CD4-positive, alpha-beta T cell treated with Interleukin-15 for 4 hours (primary cell): Measurements from ENCODE around the gene EPDR1.

ENCODE experiments used
- DNase-seq: peaks from one replicate; pipeline ENCODE4 v3.0.0-alpha.2; 2020; ENCODE audit warnings: low spot score

EPDR1 gene

DNA sequence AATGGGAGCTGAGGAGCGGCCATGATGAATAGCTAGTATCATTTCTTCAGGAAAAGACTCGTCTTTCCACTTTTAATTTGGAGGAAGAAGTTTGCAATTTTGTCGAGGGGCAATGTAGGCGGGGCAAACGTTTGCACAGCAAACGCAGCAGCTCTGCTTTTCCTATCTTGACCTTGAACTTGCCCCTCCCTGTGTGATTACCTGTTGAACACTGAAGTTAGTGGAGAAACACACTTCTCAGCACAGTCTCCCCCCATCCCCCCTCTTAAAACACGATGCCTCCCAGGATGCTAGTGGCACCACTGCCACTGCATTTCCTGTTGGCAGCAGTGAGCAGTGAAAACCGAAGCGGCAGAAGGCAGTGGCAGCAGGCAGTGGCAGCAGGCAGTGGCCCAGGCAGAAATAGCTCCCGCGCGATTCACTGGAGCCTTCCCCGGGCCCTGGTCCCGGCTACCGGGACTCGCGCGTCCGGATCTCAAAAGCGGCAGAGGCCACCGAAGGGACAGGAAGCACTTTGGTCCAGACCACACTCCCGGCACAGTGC is at the start of gene EPDR1:
TSS of gene EPDR1 (plus strand) at position 336 of the 544 bp plus-strand sequence. CDS start 300 bp downstream, outside the sequence.
- DNase-seq = peak; percentile 5

GRCh38 chr7:37882086-37882485 is 38.4 kb upstream of the EPDR1 start:
- DNase-seq = no peak

GRCh38 chr7:37893359-37893758 is 27.1 kb upstream of the EPDR1 start:
- DNase-seq = no peak

DNA sequence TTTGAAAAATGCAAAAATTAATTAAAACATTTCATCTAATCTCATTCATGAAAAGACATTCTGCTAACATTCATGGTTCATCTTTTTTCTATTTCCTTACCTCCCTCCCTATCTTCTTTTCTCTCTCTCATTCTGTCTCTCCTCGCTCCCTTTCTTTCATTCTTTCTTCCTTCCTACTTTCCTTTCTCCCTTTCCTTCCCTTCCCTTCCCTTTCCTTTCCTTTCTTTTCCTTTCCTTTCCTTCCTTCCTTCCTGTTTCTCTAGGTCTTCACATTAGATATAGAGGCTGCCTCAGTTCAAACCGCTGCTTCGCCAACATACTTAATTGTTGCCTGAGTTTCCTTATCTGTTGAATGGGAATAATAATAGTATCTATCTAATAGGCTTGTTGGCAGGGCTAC is 25.8 kb upstream of the EPDR1 start:
- DNase-seq = no peak

DNA sequence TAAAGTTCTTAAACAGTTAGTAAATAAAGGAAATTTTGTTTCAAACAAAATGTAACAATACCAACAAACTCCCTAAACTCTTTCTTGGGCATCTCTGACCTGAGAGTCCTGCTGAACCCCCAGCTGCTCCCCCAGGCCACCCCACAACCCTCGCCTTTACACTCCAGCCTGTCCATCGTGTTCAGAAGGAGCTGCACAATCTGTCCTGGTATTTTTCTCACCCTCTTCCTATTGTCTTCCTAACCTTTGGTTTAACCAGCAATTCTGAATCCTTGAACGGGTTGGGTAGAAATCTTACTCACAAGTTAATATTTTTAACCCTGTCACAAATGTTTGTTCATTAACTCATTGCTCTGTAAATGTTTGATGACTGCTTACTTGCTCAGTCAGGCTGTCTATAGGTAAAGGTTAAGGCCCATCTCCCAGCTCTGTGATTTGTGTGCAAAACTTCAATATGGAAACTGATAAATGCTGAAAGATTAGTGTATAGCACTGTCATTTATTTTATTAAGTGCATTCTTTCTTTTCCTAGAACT is 20.7 kb upstream of the EPDR1 start:
- no peak for DNase-seq

- DNase-seq = no peak
These were observed 19.1 kb upstream of the EPDR1 start for GRCh38 chr7:37901236-37901827.

GRCh38 chr7:37901890-37902524 is 18.4 kb upstream of the EPDR1 start:
- DNase-seq = no peak

DNA sequence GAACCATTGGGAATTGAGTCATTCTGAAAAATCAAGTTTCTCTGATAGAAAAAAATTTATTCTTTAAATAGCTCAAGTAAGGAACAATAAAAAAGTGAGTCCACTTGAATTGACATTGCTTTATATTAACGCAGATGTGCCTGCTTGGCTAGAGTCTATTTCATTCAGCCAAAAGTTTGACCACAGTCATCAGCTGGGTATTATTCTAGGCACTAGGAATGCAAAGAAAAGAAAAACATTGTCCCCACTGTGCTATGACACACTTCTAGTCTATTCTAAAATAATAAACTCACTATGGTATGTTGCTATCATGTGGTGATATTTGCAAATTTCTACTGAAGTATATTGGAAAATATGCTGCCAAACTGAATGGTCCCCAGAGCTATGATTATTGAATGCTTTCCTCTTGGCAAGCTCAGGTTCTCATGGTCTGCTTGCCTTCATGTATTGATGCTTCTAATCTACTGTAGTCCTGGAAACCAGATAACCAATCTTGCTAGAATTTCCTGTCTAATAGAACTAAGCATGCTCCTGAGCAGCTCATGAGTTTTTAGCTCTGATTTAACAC is 12.1 kb upstream of the EPDR1 start:
- no peak for DNase-seq

DNA sequence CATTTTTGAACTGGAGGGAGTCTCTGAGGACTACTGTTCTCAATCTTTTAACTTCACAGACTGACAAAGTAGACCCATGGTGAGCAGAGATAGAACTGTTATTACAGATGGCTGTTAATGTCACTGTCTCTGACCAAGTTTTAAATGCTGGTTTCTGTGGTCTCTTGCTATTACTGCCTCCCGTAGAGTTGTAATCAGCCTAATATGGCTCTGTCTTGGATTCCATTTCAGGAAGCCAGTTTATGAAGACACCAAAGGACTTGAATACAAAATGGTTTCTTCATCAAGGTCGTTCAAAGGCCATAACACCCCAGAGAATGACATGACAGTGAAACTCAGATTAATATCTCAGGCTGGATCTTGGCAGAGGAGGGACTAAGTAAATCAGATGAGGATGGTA is 7.7 kb upstream of the EPDR1 start:
- DNase-seq = no peak

- no peak for DNase-seq
These were observed 5.0 kb upstream of the EPDR1 start for GRCh38 chr7:37915438-37915837.

GRCh38 chr7:37916017-37916672 is 4.3 kb upstream of the EPDR1 start:
- no peak for DNase-seq

DNA sequence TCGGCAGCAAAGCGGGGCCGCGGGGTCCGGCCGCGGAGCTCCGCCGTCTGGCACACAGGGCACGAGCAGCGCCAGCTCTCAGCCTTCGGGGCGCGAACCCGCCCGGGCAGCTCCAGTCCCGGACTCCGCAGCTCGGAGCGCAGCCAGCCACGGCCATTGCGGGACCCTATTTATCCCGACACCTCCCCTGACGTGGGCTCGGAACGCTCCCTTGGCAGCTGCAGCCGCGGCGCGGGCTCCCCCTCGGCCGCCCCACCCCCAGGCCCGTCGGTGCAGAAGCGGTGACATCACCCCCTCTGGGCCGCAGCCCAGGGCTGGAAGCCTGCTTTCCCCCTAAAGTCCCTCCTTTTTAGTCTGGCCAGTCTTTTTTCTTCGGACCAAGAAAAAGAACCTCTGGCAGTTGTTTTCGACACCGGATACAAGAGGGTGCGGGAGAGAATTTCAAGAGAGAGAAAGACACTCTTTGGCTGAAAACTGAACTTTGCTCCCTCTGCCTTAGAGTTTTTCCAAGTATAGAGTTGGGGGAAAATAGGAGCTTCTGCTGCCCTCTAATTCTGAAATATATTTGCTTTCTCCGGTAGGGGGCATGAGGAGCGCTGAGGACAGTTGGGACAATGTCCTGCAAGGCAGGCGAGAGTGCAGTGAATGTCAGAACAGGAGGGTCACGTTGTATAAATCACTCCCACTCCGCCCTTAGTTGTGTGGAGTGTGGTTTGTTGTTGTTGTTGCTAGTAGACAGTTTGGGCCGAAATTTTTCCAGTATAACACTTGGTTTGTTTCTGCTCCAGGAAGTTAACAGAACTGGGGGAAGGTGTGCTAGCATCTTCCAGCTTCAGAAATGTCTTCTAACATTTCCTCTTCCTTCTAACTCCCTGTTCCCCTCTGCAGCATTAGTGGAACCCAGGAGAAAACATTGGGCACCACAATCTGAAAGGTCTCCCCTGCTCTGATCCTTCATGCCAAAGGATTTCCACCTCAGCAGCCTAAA is 3.5 kb upstream of the EPDR1 start, which contains the start of gene SFRP4:
TSS of gene SFRP4 (minus strand) at position 145 of the 988 bp plus-strand sequence. CDS start 280 bp downstream, outside the sequence.
- DNase-seq = peak; percentile 6

GRCh38 chr7:37918526-37918925 is 1.9 kb upstream of the EPDR1 start:
- DNase-seq = no peak

- DNase-seq = peak; percentile 6
These were observed 687 bp downstream of the EPDR1 start for GRCh38 chr7:37920849-37921805.

DNA sequence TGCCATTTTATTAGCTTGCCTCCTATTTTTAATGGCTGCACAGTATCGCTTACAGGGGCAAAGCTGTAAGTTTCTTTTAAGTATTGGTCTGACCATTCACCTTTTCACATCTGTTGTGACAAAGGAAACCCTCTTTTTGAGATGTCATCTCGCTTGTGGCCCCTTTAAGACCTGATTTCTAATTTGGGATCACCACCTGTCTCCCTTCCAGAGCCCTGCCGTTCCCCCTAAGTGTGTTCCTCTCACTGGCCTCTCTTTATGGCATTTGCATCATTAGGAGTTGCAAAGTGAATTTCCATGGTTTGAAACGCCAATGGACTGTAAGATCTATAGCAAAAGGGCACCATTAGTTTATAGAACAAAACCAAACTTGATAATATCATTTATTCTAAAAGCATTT is 1.4 kb downstream of the EPDR1 start:
- no peak for DNase-seq

GRCh38 chr7:37923996-37924395 is 3.6 kb downstream of the EPDR1 start:
- DNase-seq = no peak

GRCh38 chr7:37924491-37925041 is 4.1 kb downstream of the EPDR1 start:
- no peak for DNase-seq

DNA sequence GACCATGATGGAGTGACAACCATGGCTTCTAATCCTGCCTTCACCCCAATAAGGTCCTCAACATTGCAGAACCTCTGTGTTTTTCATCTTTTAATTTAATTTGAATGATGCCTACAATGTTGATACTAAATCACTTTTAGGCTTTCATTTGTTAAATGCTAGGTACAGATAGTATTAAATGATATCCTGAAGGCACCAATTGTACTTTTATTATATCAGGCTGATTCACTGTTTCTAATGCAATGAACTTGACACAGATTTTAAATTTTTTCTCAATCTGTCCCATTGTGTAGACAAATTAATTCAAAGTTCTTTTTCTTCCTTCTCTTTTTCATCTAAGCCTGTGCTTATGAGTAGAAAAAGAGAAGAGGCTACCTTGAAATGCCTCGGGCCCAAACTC is 5.2 kb downstream of the EPDR1 start:
- no peak for DNase-seq

- no peak for DNase-seq
These were observed 7.5 kb downstream of the EPDR1 start for GRCh38 chr7:37927773-37928444.
